AG04449 (cell line): ENCODE results near the gene AKAP1.

Experiments used
- CTCF ChIA-PET: fragments of 350-600 bp; formaldehyde crosslinking; extraction: SDS; loops from one replicate; lab custom pipeline; 2021; ENCODE audit warnings: antibody characterized with exemption; lab: Yijun Ruan, JAX
- POLR2A ChIA-PET: fragments of 400-600, 350-600 bp; formaldehyde crosslinking; extraction: SDS; loops from one replicate; lab custom pipeline; 2020; ENCODE audit warnings: antibody characterized with exemption, inconsistent platforms; lab: Yijun Ruan, JAX
- DNase-seq: peaks from one replicate; pipeline ENCODE4 v3.0.0-alpha.2; 2010; ENCODE audit warnings: low read depth, low spot score
- H3K4me3 ChIP-seq: 2 replicates; pipeline ENCODE4 v1.5.1; 2011; ENCODE audit warnings: low read depth, mild to moderate bottlenecking, control low read depth, low read length
- CTCF ChIP-seq: IDR thresholded peaks from one replicate; pipeline ENCODE4 v1.5.1; 2011; ENCODE audit warnings: mild to moderate bottlenecking, moderate library complexity, low read length, control low read depth, inconsistent platforms; ENCODE audit not compliant: insufficient read depth; ENCODE audit errors: missing control alignments

The AKAP1 gene

GRCh38 chr17:57084802-57085447 is at the start of gene AKAP1:
AKAP1 (plus strand) TSS chr17:57085246; CDS start chr17:57105465, 20,219 bp downstream.
- ChIA-PET CTCF (interaction anchor here (0.6 to 2.0 kb wide), 6 partner anchors 9 to 40 kb away, joined by 3 to 7 read pairs (median 3); no protein-coding TSS in a partner anchor), POLR2A (no interaction called here)
- peak within 1 kb of the TSS; percentile 100 for H3K4me3 ChIP-seq
- no peak for DNase-seq
- TF ChIP-seq CTCF = peak; percentile 49

GRCh38 chr17:57035971-57036481 is 49.0 kb upstream of the AKAP1 start:
- no peak for TF ChIP-seq CTCF
- H3K4me3 ChIP-seq = no peak overlapping the region
- no peak for DNase-seq
- ChIA-PET CTCF (no interaction called here), POLR2A (no interaction called here)

GRCh38 chr17:57037411-57037810 is 47.6 kb upstream of the AKAP1 start:
- POLR2A ChIA-PET = no interaction called here
- DNase-seq = no peak
- H3K4me3 ChIP-seq = no peak overlapping the region
- CTCF ChIA-PET = no interaction called here
- TF ChIP-seq CTCF = no peak

- CTCF ChIA-PET = no interaction called here
- no peak for TF ChIP-seq CTCF
- POLR2A ChIA-PET = no interaction called here
- no peak for DNase-seq
- H3K4me3 ChIP-seq = no peak overlapping the region
These were observed 46.6 kb upstream of the AKAP1 start for GRCh38 chr17:57038486-57038885.

- no peak for TF ChIP-seq CTCF
- CTCF ChIA-PET = no interaction called here
- POLR2A ChIA-PET = no interaction called here
- DNase-seq = no peak
- H3K4me3 ChIP-seq = no peak overlapping the region
These were observed 44.5 kb upstream of the AKAP1 start for GRCh38 chr17:57040571-57040970.

GRCh38 chr17:57043276-57043675 is 41.8 kb upstream of the AKAP1 start:
- POLR2A ChIA-PET = no interaction called here

More at GRCh38 chr17:57043276-57043675, 41.8 kb upstream of the AKAP1 start:
- no peak for DNase-seq
- H3K4me3 ChIP-seq = no peak overlapping the region
- TF ChIP-seq CTCF = no peak
- CTCF ChIA-PET = no interaction called here
